ENCODE data around the gene MYOG.
A peak's percentile ranks its signal among the peaks of the same experiment; 100 is the strongest.

The MYOG gene

GRCh38 chr1:203045821-203046594 lies 39.8 kb downstream of the MYOG start:
- DNase-seq, result peak in 1 of 2 experiments; percentile 14

- no peak for DNase-seq
These were observed 40.5 kb downstream of the MYOG start for GRCh38 chr1:203045336-203045735.

GRCh38 chr1:203044546-203045250 lies 41.1 kb downstream of the MYOG start:
- no peak for DNase-seq

- DNase-seq, result no peak
These were observed 41.8 kb downstream of the MYOG start for GRCh38 chr1:203043830-203044545.

- no peak for DNase-seq
These were observed 44.4 kb downstream of the MYOG start for GRCh38 chr1:203041351-203041932.

GRCh38 chr1:203040513-203041275 lies 45.1 kb downstream of the MYOG start:
- no peak for DNase-seq

- peak; percentile 91 to 94 for DNase-seq
These were observed 46.0 kb downstream of the MYOG start for GRCh38 chr1:203039609-203040512.

GRCh38 chr1:203038891-203039608 lies 46.8 kb downstream of the MYOG start:
- no peak for DNase-seq

- no peak for DNase-seq
These were observed 47.5 kb downstream of the MYOG start for GRCh38 chr1:203038217-203038741.

GRCh38 chr1:203037509-203038190 lies 48.2 kb downstream of the MYOG start:
- DNase-seq, result no peak

GRCh38 chr1:203036537-203036936 lies 49.3 kb downstream of the MYOG start:
- DNase-seq, result peak in 1 of 2 experiments; percentile 69

- no peak for DNase-seq
These were observed 49.7 kb downstream of the MYOG start for GRCh38 chr1:203036135-203036534.

GRCh38 chr1:203035111-203036000 lies 50.5 kb downstream of the MYOG start:
- DNase-seq, result peak in 1 of 2 experiments; percentile 23

- no peak for DNase-seq
These were observed 51.2 kb downstream of the MYOG start for GRCh38 chr1:203034422-203035110.

GRCh38 chr1:203033917-203034316 lies 51.9 kb downstream of the MYOG start:
- no peak for DNase-seq

- no peak for DNase-seq
These were observed 52.5 kb downstream of the MYOG start for GRCh38 chr1:203033287-203033686.
